Fibroblast of skin of back (primary cell): Measurements from ENCODE around the gene RNF125.
A peak's percentile ranks its signal among the peaks of the same experiment; 100 is the strongest.

Experiments used
- DNase-seq: peaks from one replicate; pipeline ENCODE4 v3.0.0-alpha.2; 2013

RNF125 gene

DNA sequence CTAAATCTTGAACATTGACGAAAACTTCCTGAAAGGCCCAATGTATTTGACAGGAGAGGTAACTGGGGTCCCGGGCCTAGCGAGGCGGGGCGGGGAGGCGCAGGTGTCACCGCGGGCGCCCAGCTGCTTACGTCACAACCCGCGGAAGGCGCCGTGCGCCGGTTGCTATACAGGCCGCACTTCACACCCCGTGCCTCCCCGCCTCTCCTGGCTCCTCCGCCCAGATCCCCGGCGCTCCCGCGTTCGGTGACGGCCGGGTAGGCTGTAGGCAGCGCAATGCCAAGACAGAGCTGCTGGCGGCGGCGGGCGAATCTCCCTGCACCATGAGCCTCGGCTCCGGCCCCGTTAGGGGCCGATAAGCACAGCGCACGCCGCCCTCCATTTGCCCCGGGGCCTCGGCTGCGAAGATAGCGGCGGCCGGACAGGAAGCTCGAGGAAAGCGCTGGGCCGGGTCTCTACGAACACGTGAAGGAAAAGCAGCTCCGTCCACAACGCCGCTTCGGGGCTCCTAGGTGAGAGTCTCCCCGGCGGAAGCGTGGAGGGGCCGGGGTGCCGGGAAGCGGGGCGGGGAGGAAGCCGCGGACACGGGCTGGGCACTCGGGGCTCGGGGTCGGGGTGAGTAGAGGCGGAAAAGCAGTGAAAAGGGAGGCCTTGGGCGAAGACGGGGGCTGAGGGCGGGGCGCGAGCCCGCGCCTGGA, 73.2 kb downstream of the RNF125 start, which contains the start of gene RNF138:
TSS of gene RNF138 (plus strand) at position 151 of the 698 bp plus-strand sequence. CDS start 903 bp downstream, outside the sequence.
- peak; percentile 80 for DNase-seq

DNA sequence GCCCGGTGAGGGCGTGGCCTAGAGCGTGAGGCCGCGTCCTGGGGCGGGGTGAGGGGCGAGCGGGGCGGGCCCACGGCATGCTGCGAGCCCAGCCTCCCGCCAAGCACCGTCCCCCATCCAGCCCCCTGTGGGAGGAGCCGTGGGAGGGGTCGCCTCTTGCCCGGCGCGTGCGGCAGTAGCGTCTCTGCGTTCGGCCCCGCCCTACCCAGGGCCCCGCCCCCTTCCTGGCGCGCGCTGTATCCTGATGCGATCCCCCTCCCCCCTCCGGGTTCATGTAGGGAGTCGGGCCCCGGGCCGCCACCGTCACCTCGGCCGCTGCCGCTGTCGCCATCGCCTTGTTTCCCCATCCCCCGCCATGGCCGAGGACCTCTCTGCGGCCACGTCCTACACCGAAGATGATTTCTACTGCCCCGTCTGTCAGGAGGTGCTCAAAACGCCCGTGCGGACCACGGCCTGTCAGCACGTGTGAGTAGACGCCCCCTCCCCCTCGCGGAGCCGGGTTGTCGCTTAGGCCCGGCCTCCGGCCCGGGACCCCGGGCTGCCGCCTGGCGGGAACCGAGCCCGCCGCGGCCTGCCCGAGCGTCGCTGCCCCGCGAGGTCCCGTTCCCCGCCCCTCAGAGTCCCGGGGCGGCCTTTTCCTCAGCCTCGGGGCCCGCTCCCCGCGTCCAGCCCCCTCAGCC, 73.9 kb downstream of the RNF125 start:
- peak; percentile 96 for DNase-seq

DNA sequence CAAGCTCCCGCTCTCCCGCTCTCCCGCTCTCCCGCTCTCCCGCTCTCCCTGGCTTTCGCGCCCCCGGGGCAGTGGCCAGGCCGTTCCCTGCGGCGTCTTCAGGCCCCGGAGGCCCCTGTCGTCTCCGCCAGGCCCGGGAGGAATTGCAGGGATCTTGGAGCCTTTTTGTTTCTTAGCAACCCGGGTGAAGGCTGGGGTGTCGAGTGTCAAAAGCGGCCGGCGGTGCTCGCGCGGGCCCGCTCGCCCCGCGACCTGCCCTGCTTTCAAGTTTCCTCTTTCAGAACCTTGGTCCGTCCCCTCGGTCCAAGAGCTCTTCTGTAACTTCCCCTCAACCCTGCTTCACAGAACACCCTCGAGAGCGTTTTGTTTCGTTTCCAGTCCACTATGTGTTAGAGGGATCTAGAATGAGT, 74.5 kb downstream of the RNF125 start:
- peak; percentile 67 for DNase-seq

DNA sequence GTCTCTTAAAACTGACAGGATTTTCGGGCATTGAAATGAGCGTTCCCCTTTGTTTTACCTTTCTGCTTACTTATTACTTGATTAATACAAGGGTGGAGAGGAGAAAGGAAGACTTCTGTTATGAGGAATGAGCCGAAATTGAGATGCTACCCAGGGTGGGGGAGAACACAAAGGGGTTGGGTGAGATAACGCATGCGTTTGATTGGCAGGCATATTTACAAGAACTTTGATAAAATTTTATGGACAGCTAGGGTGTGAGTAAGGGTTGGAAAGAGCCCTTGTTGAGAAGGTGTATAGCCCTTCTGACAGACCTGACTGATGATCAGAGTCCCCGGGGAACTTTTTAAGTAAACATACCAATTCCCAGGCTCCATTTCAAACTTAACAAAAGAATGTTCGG, 74.9 kb downstream of the RNF125 start:
- no peak for DNase-seq

DNA sequence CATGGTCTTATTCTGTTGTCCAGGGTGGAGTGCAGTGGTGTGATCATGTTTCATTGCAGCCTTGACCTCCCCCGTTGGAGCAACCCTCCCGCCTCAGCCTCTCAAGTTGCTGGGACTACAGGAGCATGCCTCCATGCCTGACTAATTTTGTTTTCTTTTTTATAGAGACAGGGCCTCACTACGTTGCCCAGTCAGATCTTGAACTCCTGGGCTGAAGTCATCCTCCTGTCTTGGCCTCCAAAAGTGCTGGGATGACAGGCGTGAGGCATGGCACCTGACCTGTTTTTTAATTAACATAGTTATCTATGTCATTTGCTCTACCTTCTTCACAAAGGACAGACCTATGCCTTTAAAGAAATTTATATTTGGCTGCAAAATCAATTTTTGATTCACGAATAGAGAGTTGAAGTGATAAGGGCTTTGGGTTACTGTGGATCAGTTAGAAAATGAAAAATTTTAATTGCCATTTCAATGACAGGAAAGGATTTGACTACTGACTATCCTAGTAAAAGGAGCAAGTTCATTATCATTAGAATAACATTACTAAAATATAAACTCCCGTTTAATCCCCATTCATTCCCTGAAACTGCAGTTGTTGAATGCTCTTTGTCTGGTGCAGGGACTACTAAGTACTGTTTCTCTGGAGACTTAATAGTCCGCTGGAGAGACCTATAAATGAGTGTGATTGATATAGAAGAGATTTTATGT, 76.7 kb downstream of the RNF125 start:
- peak; percentile 1 for DNase-seq

DNA sequence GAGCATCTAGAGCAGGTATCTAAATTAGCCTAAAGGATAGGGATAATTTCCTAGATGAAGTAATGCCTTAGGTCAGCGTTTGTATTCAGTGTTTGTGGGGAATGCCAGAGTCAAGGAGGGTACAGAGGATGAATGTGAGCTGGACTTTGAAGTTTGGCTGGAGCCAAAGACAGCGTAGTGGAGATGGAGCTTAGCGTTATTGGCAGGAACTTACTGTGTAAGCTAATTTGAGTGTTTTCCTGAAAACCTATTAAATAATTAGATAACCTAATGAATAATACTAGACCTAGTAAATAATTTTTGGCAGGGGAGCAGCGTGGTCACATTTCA, 77.2 kb downstream of the RNF125 start:
- DNase-seq, result no peak

DNA sequence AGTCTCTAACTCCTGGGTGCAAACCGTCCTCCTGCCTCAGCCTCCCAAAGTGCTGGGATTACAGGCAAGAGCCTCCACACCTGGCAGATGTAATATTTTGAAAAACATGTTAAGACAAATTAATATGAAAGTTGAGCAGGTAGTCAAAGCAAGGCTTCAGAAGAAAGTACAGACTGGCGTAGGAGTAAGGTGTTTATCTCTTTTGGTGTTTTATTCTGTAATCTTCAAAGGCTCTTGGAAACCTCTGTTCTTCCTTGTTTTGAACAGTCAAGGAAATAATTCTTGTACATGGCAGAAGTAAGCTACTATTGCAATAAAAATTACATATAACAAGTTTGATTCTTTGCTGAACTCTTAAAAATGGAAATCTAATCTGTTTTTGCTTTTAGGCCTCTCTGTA, 78.3 kb downstream of the RNF125 start:
- no peak for DNase-seq

DNA sequence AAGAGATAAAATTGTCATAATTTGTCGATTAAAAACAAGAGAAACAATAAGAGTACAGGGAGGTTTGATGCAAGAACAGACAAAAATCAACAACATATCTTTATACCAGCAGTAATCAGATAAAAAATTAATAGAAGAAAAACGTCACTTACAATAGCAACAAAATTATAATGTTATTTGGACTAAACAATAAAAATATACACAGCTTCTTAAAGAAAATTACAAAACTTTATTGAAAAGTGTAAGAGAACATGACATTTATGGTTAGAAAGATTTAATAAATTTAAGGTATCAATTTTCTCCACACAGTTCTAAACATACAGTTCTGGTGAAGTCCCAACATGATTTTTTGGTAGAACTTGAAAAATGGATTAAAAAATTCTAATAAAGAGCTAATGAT, 85.9 kb downstream of the RNF125 start:
- DNase-seq, result no peak

DNA sequence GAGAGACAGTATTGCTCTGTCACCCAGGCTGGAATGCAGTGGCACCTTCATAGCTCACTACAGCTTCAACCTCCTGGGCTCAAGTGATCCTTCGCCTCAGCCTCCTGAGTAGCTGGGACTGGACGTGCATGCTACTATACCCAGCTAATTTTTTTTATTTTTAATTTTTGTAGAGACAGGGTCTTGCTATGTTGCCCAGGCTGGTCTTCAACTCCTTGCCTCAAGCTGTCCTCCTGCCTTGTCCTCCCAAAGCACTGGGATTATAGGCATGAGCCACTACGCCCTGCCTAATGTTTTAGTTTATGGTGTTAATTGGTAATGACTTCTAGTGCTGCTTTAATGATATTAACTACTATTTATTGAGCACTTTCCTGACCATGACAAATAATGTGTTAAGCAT, 91.4 kb downstream of the RNF125 start:
- DNase-seq, result no peak

DNA sequence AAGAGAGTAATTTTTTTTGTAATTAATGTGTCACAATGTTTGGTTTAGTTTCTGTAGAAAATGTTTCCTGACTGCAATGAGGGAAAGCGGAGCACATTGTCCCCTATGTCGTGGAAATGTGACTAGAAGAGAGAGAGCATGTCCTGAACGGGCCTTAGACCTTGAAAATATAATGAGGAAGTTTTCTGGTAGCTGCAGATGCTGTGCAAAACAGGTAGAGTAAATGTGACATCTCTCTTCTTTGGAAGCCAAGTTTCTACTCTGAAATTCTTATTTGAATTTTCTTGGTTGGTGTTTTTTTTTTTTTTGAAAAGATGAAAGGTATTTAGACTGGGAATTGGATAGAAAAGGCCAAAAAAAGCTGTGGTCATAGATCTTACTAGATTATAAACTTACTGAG, 93.1 kb downstream of the RNF125 start:
- no peak for DNase-seq

DNA sequence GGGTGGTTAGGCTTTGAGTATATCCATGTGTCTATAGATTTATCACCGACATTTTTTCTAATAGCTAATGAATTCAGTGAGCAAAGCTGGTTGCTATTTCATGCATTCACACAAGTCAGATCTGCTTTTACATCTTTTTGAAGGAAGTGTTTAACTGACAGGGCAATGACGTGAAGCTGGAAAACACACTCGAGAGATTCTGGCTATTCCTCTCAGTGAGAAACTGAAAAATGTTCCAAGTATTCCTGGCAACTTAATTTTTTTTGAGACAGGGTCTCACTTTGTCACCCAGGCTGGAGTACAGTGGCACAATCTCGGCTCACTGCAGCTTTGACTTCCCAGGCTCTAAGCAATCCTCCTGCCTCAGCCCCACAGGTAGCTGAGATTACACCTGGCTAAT, 94.2 kb downstream of the RNF125 start:
- no peak for DNase-seq

DNA sequence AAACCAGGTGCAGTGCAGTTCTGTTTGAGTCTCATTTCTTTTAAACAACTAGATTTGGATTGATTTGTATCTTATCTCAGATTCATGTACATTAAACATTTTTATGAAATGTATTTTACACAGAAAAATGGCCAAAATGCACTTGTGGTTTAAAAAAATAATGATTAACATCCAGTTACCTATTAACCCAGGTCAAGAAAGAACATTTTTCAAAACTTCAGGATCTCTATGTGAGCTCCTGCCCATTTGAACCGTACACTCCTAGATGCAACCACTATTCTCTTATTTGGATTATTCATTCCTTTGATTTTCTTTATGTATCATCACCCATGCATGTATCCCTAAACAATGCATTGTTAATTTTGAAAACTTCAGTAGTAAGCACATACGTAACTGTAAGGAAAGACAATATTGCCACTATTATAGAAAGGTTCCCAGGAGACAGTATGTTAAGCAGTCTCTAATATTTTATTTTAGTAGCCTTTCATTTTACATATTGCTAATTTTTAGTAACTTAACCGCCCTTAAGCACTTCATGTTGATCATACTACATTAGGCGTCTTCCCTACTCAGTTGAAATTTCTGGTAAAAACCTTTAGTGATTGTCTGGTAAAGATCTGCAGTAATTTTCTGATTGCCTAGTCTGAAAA, 95.8 kb downstream of the RNF125 start:
- no peak for DNase-seq

DNA sequence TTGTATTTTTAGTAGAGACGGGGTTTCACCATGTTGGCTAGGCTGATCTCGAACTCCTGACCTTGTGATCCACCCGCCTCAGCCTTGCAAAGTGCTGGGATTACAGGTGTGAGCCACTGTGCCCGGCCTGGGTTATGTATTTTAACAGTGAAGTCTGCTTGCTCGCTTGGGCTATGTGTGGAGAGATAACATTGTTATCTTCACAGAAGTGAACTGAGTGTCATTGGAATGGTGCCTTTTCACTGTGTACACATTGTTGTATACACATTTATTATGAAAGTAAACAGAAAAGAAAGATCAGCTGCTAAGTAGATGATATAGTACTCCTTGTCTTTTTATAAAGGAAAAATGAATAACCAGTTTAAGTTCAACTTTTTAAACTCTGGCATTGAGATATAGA, 103.4 kb downstream of the RNF125 start:
- no peak for DNase-seq
